Hepatocyte (in vitro differentiated cells): Measurements from ENCODE around the gene CYB5R3.

ENCODE experiments used
- EZH2 ChIP-seq: fragments of 200-600 bp; sonication (generic); IDR thresholded peaks from 2 replicates; pipeline ENCODE4 v1.6.1; 2016; ENCODE audit warnings: antibody characterized with exemption, mild to moderate bottlenecking, borderline replicate concordance
- EZH2phosphoT487 ChIP-seq: fragments of 200-600 bp; sonication (generic); IDR thresholded peaks from one replicate; pipeline ENCODE4 v1.6.1; 2018; ENCODE audit warnings: antibody characterized with exemption, mild to moderate bottlenecking, low read depth, moderate library complexity; ENCODE audit not compliant: unreplicated experiment, severe bottlenecking
- TF ChIP-seq, protein P1 (sequence below): fragments of 200-600 bp; sonication (generic); IDR thresholded peaks from 2 replicates; pipeline ENCODE4 v1.5.1; 2016; ENCODE audit warnings: antibody characterized with exemption, mild to moderate bottlenecking; ENCODE audit not compliant: poor library complexity

- TF ChIP-seq EZH2 (no peak), EZH2phosphoT487 (no peak)
- TF ChIP-seq, protein P1, sequence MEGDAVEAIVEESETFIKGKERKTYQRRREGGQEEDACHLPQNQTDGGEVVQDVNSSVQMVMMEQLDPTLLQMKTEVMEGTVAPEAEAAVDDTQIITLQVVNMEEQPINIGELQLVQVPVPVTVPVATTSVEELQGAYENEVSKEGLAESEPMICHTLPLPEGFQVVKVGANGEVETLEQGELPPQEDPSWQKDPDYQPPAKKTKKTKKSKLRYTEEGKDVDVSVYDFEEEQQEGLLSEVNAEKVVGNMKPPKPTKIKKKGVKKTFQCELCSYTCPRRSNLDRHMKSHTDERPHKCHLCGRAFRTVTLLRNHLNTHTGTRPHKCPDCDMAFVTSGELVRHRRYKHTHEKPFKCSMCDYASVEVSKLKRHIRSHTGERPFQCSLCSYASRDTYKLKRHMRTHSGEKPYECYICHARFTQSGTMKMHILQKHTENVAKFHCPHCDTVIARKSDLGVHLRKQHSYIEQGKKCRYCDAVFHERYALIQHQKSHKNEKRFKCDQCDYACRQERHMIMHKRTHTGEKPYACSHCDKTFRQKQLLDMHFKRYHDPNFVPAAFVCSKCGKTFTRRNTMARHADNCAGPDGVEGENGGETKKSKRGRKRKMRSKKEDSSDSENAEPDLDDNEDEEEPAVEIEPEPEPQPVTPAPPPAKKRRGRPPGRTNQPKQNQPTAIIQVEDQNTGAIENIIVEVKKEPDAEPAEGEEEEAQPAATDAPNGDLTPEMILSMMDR = no peak
These were observed 31.8 kb downstream of the CYB5R3 start for GRCh38 chr22:42617155-42617983.
